Measurements from ENCODE around the gene GOSR2.
"Not testable (repeated sequence)": the region's sequence is repeated elsewhere in the genome, so short reads cannot be mapped to it uniquely, and the experiment has no call there.

The GOSR2 gene

GRCh38 chr17:46894024-46894423 is 28.9 kb upstream of the GOSR2 start:
- DNase-seq (ENCODE audit: low spot score): no peak

DNA sequence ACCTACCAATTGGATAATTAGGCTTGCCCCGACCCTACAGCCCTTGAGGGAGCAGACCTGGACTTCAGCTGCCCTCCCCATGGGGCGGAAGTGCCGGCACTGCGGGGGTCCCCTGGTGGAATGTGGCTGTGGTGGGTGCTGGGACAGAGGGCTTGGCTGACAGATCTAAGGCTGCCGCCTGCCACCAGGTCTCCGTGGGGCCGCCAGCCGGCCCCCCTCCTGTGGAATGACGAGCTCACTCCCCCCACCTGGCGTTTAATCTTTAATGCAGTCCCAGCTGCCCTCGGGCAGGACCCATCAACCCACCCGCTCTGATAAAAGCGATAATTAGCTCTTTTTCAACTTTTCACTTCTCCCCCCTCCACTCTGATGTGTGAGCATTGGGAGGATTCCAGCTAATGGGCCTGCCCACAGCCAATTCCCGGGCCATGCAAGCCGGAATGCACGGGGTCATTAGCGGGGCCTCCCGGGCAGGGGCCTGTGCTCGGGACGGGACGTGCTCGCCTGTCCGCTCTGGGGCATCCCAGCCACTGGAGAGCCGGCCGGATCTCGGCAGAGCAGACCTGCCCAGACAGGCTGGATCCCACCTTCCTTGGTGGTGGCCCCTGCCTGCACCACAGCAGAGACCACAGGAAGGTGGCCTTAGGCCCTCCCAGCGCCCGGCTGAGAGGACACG is 28.3 kb upstream of the GOSR2 start:
- DNase-seq (ENCODE audit: low spot score): no peak

GRCh38 chr17:46895171-46895570 is 27.8 kb upstream of the GOSR2 start:
- DNase-seq (ENCODE audit: low spot score): no peak

GRCh38 chr17:46896991-46897390 is 26.0 kb upstream of the GOSR2 start:
- DNase-seq (ENCODE audit: low spot score): no peak

- DNase-seq (ENCODE audit: low spot score): no peak
Observed at GRCh38 chr17:46898364-46898763, 24.6 kb upstream of the GOSR2 start.

DNA sequence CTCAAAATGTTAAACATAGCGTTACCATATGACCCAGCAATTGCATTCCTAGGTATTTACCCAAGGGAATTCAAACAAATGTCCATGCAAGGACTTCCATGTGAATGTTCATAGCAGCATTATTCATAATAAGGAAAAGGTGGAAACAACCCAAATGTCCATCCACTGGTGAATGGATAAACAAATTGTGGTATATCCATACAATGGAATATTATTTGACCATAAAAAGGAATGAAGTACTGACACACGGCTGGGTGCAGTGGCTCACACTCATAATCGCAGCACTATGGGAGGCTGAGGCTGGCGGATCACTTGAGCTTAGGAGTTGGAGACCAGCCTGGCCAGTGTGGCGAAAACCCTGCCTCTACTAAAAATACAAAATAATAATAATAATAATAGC is 24.1 kb upstream of the GOSR2 start:
- no peak for DNase-seq (ENCODE audit: low spot score)

GRCh38 chr17:46901291-46901690 is 21.7 kb upstream of the GOSR2 start:
- DNase-seq (ENCODE audit: low spot score): no peak

- DNase-seq (ENCODE audit: low spot score): no peak
Observed at GRCh38 chr17:46903762-46904672, 18.9 kb upstream of the GOSR2 start.

- DNase-seq (ENCODE audit: low spot score): no peak
Observed at GRCh38 chr17:46908068-46908737, 14.8 kb upstream of the GOSR2 start.

DNA sequence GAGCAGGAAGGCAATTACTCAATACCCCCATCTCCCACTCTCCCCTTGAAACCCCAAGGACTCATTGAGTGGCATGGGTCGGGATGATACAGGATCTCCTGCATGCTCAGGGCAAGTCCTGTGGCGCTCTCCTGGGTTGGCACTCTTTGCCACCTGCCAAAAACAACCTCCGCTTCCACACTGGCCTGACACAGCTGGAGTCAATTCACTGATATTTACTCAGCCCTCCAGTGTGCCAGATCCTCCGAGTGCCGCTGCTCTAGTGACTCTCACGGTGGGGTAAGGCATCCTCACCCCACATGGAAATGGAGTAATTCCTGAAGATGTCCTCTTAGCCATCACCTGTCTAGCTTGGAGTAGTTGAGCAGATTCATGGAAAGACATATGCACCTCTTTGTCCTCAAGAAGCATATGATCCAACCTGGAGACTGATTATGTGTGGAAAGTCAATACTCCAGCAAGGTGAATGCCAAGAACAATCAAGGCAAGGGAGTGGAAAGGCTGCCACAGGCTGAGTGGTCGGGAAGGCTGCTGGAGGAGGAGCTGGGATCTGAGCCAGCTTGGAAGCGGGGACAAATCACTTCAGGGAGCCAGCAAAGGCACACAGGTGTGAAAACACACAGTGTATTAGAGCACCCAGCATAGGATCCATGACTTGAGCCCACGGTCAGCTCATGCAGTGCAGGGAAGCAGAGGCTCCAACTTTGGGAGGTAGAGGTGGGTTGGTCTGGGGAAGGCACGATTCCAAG is 12.6 kb upstream of the GOSR2 start:
- DNase-seq (ENCODE audit: low spot score): no peak

- DNase-seq (ENCODE audit: low spot score): no peak
Observed at GRCh38 chr17:46911311-46911710, 11.6 kb upstream of the GOSR2 start.

DNA sequence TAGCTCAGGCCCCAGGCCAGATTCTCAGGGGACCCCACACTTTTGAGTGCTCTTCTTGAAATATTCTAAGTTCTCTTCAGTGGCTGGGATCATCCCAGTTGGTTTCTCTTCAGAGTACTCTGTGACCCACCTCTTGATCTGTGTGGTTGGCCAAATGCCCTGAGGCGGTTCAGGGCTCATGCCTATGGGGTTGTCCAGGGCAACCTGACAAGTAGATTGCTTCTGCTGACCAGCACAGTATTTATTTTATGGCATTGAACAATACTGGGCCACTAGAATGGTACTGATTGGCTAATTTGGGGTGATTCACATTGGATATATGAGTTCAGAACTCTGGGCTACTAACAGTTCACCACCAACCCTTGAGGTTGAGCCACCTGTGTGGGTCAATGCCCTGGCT is 7.4 kb upstream of the GOSR2 start:
- no peak for DNase-seq (ENCODE audit: low spot score)

- DNase-seq (ENCODE audit: low spot score): no peak
Observed at GRCh38 chr17:46916211-46916610, 6.7 kb upstream of the GOSR2 start.

GRCh38 chr17:46916623-46917022 is 6.3 kb upstream of the GOSR2 start:
- DNase-seq (ENCODE audit: low spot score): no peak

DNA sequence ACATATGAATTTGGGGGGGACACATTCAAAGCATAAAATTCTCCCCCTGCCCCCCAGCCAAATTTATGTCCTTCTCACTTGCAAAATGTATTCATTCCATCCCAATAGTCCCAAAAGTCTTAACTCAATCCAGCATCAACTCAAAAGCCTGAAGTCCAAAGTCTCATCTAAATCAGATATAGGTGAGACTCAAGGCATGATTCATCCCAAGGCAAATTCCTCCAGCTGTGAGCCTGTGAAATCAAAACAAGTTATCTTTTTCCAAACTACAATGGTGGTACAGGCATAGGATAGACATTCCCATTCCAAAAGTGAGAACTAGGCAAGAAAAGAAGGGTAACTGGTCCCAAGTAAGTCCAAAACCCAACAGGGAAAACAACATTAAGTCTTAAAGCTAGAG is 5.9 kb upstream of the GOSR2 start:
- no peak for DNase-seq (ENCODE audit: low spot score)

GRCh38 chr17:46917516-46917915 is 5.4 kb upstream of the GOSR2 start:
- no peak for DNase-seq (ENCODE audit: low spot score)

GRCh38 chr17:46921962-46922361 is 998 bp upstream of the GOSR2 start:
- DNase-seq (ENCODE audit: low spot score): not testable (repeated sequence)

- DNase-seq (ENCODE audit: low spot score): no peak
Observed at GRCh38 chr17:46922487-46922803, 515 bp upstream of the GOSR2 start.

DNA sequence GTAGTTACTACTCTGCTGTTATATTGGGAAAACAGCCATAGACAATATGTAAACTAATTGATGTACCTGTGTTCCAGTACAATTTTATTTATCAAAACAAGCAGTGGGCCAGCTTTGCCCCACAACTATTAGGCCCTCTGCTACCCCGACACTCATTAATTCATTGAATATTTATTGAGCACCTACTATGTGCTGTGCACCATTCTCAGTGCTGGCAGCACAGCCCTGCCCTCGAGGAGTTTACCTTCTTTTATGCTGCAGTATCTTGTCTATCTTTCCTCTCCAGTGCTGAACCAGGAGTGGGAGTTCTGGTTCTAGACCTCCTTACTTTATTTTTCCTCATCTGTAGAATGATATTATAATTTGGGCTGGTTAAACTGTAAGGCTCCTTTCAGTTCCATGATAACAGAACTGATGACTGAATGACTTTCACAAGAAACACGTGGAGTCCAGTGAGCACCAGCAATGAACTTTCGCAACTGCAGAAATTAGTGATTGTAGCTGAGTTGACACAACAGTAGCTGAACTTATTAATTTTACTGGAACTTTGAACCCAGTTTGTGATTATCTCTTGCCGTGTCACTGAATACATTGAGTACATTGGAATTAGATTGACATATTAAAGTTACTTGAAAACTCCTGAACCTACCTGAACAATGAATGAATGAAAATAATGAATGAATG is 2.4 kb downstream of the GOSR2 start:
- no peak for DNase-seq (ENCODE audit: low spot score)

DNA sequence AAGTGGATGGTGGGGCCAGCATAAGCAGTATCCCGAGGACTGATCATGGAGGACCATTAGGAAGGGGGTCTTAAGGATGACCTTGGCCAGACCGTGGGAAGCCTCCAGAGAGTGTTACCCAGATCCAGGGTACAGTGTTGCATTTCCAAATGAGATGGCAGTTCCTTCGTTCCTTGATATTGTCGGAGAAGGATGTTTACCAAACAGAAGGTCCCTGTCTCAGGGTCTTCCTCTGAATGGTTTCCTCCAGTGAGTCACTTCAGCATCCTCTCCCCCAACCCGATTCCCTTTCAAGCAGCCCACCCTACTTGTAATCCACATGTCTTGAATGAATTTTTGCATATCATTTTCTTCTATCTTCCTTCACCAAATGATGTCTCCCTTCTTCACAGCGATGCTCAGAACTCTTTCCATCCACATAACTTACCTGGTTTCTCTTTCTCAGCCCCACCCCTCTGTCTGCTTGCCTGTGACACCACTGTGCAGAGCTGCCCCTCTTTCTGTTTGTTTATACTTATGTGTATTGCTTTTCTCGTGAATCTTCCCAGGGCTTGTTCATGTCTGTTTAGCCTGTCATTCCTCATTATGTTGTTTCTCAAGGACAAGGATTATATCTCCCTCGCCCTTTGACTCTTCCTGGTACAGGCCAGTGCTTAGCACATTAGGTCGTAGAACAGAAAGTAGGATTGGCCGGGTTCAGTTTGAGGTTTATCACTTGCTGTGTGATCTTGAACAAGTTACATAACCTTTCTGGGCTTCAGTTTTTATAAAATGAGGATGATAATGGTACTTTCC is 5.7 kb downstream of the GOSR2 start:
- no peak for DNase-seq (ENCODE audit: low spot score)

DNA sequence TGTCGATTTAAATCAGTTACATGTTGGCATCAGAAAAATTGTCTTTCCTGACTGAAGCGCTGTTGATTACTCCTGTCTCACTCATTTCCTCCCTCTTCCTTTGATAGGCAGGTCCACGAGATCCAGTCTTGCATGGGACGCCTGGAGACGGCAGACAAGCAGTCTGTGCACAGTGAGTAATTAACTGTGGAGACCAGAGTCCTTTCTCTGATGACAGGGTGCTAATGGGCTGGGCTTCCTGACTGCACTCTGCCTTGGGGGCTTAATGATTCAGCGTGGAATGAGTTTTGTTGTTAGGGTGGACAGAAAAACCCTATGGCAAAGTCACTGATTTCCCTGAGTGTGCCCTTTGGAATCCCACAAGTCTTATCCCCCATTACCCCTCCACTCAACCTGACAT is 6.5 kb downstream of the GOSR2 start:
- no peak for DNase-seq (ENCODE audit: low spot score)
